GM19452 (cell line): ENCODE data around the gene ME3.

Experiments used
- ATAC-seq: cut with Tn5 transposase; IDR thresholded peaks from one replicate; pipeline ENCODE4 v1.9.1; 2021; ENCODE audit not compliant: unreplicated experiment

ME3 gene

GRCh38 chr11:86497310-86497709, 175.1 kb downstream of the ME3 start:
- no peak for ATAC-seq

- ATAC-seq = no peak
These were observed 177.1 kb downstream of the ME3 start for GRCh38 chr11:86495351-86495750.

- no peak for ATAC-seq
These were observed 179.9 kb downstream of the ME3 start for GRCh38 chr11:86492370-86493010.

GRCh38 chr11:86491027-86491426, 181.4 kb downstream of the ME3 start:
- no peak for ATAC-seq

GRCh38 chr11:86490582-86490981, 181.8 kb downstream of the ME3 start:
- no peak for ATAC-seq

- ATAC-seq = no peak
These were observed 183.0 kb downstream of the ME3 start for GRCh38 chr11:86489442-86489841.

GRCh38 chr11:86488553-86488952, 183.9 kb downstream of the ME3 start:
- ATAC-seq = no peak

- no peak for ATAC-seq
These were observed 184.7 kb downstream of the ME3 start for GRCh38 chr11:86487671-86488070.

GRCh38 chr11:86486261-86487030, 186.0 kb downstream of the ME3 start:
- ATAC-seq = no peak

- no peak for ATAC-seq
These were observed 187.6 kb downstream of the ME3 start for GRCh38 chr11:86484795-86485166.

GRCh38 chr11:86483940-86484794, 188.2 kb downstream of the ME3 start:
- no peak for ATAC-seq

- no peak for ATAC-seq
These were observed 188.8 kb downstream of the ME3 start for GRCh38 chr11:86483610-86483939.

- ATAC-seq = no peak
These were observed 189.7 kb downstream of the ME3 start for GRCh38 chr11:86482692-86483091.

- ATAC-seq = no peak
These were observed 191.0 kb downstream of the ME3 start for GRCh38 chr11:86481399-86481798.

GRCh38 chr11:86478348-86478747, 194.1 kb downstream of the ME3 start:
- no peak for ATAC-seq

GRCh38 chr11:86477495-86478155, 194.8 kb downstream of the ME3 start:
- ATAC-seq = no peak

- no peak for ATAC-seq
These were observed 196.1 kb downstream of the ME3 start for GRCh38 chr11:86476109-86476861.

GRCh38 chr11:86475027-86475426, 197.4 kb downstream of the ME3 start:
- no peak for ATAC-seq

- no peak for ATAC-seq
These were observed 198.2 kb downstream of the ME3 start for GRCh38 chr11:86473991-86474833.
